ENCODE measurements around the gene CHPT1. TPM values are rescaled to one million over a fixed set of nuclear protein-coding genes. Genes with fewer than 3 reads are reported as not detected.

The CHPT1 gene
- total RNA-seq, 1 donor from 2014 or later, result 132 TPM

DNA sequence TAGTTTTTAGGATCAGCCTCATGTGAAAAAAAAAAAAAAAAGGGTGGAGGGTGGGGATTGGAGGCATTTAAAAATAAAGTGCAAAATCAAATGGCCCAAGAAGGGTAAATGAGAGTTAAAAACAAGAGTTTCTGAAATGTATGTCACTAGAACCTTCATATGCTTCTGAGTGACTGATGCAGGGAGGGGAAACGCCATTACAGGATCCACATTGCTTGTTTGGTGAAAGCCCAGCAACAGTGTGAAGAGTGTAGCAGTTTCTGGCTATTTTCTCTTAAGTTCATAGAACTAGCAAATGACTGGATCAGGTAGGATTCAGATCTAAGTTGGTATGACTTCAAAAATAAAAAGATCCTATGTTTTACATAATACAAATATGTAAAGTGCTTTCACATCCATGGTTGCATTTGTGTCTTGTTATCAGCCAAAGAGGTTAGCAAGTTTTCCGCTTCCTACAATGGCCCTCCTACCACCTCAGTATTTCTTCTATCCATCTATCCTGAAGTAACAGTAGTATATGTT, 2.9 kb downstream of the CHPT1 start:
- no peak for DNase-seq
- Histone ChIP-seq H3K4me3 (peak overlapping the region; percentile 89), H3K9me3 (replicated peaks) (no peaks in the 10 kb centered on the region), H3K4me1 (peaks cover 79% of the 10 kb centered on the region), H3K36me3 (peaks cover 4% of the 10 kb centered on the region), H3K27me3 (ENCODE audit: low read depth) (no peaks in the 10 kb centered on the region), H3K27ac (replicated peaks) (peak overlapping the region; percentile 99)
- TF ChIP-seq, protein P1, sequence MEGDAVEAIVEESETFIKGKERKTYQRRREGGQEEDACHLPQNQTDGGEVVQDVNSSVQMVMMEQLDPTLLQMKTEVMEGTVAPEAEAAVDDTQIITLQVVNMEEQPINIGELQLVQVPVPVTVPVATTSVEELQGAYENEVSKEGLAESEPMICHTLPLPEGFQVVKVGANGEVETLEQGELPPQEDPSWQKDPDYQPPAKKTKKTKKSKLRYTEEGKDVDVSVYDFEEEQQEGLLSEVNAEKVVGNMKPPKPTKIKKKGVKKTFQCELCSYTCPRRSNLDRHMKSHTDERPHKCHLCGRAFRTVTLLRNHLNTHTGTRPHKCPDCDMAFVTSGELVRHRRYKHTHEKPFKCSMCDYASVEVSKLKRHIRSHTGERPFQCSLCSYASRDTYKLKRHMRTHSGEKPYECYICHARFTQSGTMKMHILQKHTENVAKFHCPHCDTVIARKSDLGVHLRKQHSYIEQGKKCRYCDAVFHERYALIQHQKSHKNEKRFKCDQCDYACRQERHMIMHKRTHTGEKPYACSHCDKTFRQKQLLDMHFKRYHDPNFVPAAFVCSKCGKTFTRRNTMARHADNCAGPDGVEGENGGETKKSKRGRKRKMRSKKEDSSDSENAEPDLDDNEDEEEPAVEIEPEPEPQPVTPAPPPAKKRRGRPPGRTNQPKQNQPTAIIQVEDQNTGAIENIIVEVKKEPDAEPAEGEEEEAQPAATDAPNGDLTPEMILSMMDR (IDR thresholded peaks at IDR 0.05; ENCODE audit: borderline replicate concordance), result no peak
- intact Hi-C loops (cut with micrococcal nuclease), result no loop called here

DNA sequence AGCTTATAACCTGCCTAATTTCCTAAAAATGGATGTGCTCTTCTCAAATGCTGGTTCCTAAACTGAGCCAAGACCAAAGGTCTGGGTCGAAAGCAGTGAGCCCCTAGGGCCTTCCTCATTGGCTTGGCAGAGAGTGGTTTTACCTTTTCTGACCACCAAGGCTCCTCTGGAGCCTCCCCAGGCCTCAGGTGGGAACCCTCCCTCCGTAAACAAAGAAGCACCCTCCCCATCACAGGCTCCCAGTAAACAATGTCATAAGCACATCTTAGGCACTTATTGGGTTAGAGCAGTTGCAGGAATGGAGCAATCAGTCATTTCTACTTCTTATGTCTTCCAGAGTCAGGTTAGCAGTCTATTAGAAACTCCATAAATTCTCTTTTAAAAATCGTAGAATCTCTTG, 6.0 kb downstream of the CHPT1 start:
- TF ChIP-seq, protein P1 (IDR thresholded peaks at IDR 0.05; ENCODE audit: borderline replicate concordance), result no peak
- Histone ChIP-seq H3K9me3 (replicated peaks) (no peaks in the 10 kb centered on the region), H3K4me3 (no peak overlapping the region), H3K4me1 (peaks cover 78% of the 10 kb centered on the region), H3K36me3 (peaks cover 4% of the 10 kb centered on the region), H3K27me3 (ENCODE audit: low read depth) (no peaks in the 10 kb centered on the region), H3K27ac (replicated peaks) (peak overlapping the region; percentile 99)
- intact Hi-C loops (cut with micrococcal nuclease), result no loop called here
- DNase-seq, result no peak

DNA sequence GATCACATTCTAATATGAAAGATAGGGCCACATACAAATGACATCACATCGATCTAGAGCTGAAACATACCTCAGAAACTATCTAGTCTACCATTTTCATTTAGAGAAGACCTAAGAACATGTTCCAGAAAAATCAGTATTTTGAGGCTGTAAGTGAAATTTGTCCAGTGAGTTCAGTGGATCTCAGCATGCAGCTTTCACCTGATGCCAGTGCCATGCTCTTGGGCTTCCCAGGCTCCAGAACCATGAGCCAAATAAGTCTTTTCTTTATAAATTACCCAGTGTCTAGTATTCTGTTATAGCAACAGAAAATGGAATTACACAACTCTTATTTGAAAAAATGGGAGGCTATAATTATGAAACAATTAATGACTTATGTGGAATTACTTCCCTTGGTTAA, 9.0 kb downstream of the CHPT1 start:
- Histone ChIP-seq H3K9me3 (replicated peaks) (no peaks in the 10 kb centered on the region), H3K27me3 (ENCODE audit: low read depth) (no peaks in the 10 kb centered on the region), H3K4me1 (peaks cover 52% of the 10 kb centered on the region), H3K27ac (replicated peaks) (no peak overlapping the region), H3K4me3 (no peak overlapping the region), H3K36me3 (peaks cover 4% of the 10 kb centered on the region)
- intact Hi-C loops (cut with micrococcal nuclease), result no loop called here
- TF ChIP-seq, protein P1 (IDR thresholded peaks at IDR 0.05; ENCODE audit: borderline replicate concordance), result no peak
- no peak for DNase-seq

DNA sequence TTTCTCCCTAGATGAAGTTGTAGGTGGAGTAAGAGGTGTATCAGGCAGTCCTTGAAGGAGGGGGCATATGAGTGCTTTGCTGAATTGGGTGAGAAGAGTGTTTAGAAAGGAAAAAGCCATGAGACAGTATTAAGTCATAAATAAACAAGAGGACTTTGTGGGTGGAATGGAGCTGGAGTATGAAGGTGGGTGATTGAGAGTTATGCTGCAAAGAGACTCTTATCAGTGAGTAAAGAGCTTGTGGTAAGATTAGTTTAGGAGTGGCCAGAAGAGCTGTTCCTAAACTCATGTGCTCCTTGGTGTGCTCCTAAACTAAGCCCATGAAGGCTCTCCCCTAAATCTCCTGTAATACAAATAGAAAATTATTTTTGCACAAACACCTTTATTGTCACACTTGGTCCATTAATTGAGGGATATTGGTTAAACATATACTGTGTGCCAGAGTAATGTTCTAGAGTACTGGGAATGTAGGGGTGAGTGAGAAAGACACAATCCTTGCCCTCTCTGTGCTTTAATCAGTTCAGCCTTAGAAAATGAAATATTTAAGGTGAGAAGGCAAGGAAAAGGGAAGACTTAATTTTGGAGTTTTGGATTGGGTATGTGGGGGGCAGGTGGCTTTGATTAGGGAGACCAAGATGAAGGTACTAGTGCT, 9.8 kb downstream of the CHPT1 start:
- Histone ChIP-seq H3K27me3 (ENCODE audit: low read depth) (no peaks in the 10 kb centered on the region), H3K4me1 (peaks cover 45% of the 10 kb centered on the region), H3K9me3 (replicated peaks) (no peaks in the 10 kb centered on the region), H3K36me3 (peaks cover 4% of the 10 kb centered on the region), H3K4me3 (no peak overlapping the region), H3K27ac (replicated peaks) (peak overlapping the region; percentile 42)
- DNase-seq, result no peak
- TF ChIP-seq, protein P1 (IDR thresholded peaks at IDR 0.05; ENCODE audit: borderline replicate concordance), result no peak
- intact Hi-C loops (cut with micrococcal nuclease), result no loop called here

DNA sequence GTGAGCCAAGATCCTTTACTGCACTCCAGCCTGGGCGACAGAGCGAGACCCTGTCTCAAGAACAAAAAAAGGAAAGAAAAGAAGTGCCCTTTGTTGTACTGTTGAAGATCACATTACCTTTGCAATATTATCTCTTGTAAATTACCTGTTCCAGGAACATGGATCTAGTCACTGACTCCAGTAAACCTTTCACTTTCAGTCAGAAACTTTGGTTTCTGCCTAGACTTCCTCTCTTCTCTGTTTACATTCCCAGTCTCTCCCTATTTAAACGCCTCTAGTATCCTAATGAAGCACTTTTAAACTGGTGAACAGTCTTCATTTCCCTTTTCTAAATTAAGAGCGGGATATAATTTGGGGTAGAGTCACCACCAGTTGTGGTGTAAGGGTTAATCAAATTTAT, 12.8 kb downstream of the CHPT1 start:
- Histone ChIP-seq H3K36me3 (no peaks in the 10 kb centered on the region), H3K4me1 (peaks cover 60% of the 10 kb centered on the region), H3K9me3 (replicated peaks) (no peaks in the 10 kb centered on the region), H3K27ac (replicated peaks) (no peak overlapping the region), H3K27me3 (ENCODE audit: low read depth) (no peaks in the 10 kb centered on the region), H3K4me3 (no peak overlapping the region)
- TF ChIP-seq, protein P1 (IDR thresholded peaks at IDR 0.05; ENCODE audit: borderline replicate concordance), result no peak
- intact Hi-C loops (cut with micrococcal nuclease), result no loop called here
- no peak for DNase-seq

Measured in left ventricle myocardium inferior (tissue), 1 donor.